ENCODE measurements around the gene MFF. TPM values are rescaled to one million over a fixed set of nuclear protein-coding genes. Genes with fewer than 3 reads are reported as not detected.

The MFF gene
- total and polyA plus RNA-seq, 2 donors (not counting 3 experiments of a cell fraction or from before 2014, with no cell fraction given): 36.3 to 65.1 TPM

DNA sequence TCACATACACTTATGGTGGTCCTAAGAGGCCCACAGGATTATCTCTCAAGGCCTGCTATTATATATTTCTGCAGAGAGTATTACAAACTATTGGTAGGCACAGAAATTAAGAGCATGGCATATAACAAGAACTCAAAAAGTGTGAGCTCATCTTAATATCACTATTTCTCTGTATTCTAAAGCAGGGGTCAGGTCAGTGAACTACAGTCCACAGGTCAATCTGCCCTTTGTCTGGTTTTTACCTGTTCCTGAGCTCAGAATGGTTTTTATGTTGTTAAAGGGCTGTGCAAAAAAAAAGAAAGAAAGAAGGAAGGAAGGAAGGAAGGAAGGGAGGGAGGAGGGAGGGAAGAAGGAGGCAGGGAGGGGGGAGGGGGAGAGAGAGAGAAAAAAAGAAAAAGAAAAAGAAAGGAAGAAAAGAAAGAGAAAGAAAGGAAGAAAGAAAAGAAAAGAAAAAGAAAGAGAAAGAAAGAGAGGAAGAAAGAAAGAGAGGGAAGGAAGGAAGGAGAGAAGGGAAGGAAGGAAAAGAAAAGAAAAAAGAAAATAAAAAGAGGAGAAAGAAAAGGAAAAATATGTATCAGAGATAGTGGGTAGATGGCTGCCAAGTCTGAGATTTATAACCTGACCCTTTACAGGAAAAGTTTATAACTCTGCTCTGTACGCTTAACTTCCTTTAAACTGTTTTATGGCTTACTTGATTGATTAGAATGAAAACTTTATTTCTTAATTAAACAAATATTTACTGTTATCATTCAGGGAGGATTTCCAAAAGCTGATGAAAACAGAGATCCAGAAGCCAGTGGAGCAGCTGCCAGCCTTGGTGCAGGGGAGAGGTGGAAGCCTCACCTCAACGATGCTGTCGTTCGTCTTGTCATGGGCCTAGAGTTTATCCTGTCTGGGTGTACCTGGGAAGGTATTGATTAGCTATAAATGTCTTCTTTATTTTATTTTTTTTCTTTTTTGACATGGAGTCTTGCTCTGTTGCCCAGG, 73.9 kb downstream of the MFF start:
- H3K27ac ChIP-seq (ENCODE audit: insufficient read depth, low read depth, low read length): no peak overlapping the region
- no peaks in the 10 kb centered on the region for H3K9me1 ChIP-seq (replicated peaks; ENCODE audit: control insufficient read depth, extremely low read depth, insufficient read depth, low read length)
- no peaks in the 10 kb centered on the region for H3K4me1 ChIP-seq (ENCODE audit: control insufficient read depth, extremely low read depth, insufficient read depth, low read length)
- H2AFZ ChIP-seq (ENCODE audit: low read depth, low read length): no peak overlapping the region
- POLR2A ChIA-PET: no interaction called here
- CTCF ChIA-PET: interaction anchor here (0.6 to 1.5 kb wide), 2 partner anchors 10 to 106 kb away, joined by 4 read pairs; no protein-coding TSS in a partner anchor
- H3K27me3 ChIP-seq (ENCODE audit: control insufficient read depth in 2 of 2, insufficient read depth in 2 of 2, low read length in 2 of 2): no peaks in the 10 kb centered on the region
- DNase-seq (ENCODE audit: low read depth, low spot score) (no peak), FAIRE-seq (no peak)
- no peak overlapping the region for H3K9ac ChIP-seq (replicated peaks; ENCODE audit: extremely low read depth, insufficient read depth, low read length)
- no peak overlapping the region for H3K4me3 ChIP-seq (replicated peaks in 1 of 3; ENCODE audit: insufficient read depth in 1 of 3, low read depth in 1 of 3, low read length in 3 of 3)
- H3K9me3 ChIP-seq (replicated peaks; ENCODE audit: control insufficient read depth, insufficient read depth, low read length): no peaks in the 10 kb centered on the region
- H3K79me2 ChIP-seq (ENCODE audit: control insufficient read depth, insufficient read depth, low read length): no peaks in the 10 kb centered on the region
- no TSS peak for BruUV-seq (replicated peaks)
- no peaks in the 10 kb centered on the region for H3K36me3 ChIP-seq (ENCODE audit: control insufficient read depth in 2 of 2, extremely low read depth in 1 of 2, insufficient read depth in 2 of 2, low read length in 2 of 2)
- no peaks in the 10 kb centered on the region for H4K20me1 ChIP-seq (replicated peaks; ENCODE audit: control insufficient read depth, extremely low read depth, insufficient read depth, low read length)
- dilution Hi-C loops (cut with MboI; ENCODE audit: extremely low pct_ligation_motif_present, low sequenced_read_pairs): no loop called here
- TF ChIP-seq, protein P1, sequence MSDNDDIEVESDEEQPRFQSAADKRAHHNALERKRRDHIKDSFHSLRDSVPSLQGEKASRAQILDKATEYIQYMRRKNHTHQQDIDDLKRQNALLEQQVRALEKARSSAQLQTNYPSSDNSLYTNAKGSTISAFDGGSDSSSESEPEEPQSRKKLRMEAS (IDR thresholded peaks at IDR 0.05; ENCODE audit: insufficient read depth, insufficient read length): no peak
- TF ChIP-seq GATA2 (IDR thresholded peaks at IDR 0.05; ENCODE audit: insufficient read depth, insufficient read length, low read depth, low read length): no peak
- no peak overlapping the region for H3K4me2 ChIP-seq (ENCODE audit: insufficient read depth, low read length)
- intact Hi-C loops (cut with micrococcal nuclease): no loop called here

DNA sequence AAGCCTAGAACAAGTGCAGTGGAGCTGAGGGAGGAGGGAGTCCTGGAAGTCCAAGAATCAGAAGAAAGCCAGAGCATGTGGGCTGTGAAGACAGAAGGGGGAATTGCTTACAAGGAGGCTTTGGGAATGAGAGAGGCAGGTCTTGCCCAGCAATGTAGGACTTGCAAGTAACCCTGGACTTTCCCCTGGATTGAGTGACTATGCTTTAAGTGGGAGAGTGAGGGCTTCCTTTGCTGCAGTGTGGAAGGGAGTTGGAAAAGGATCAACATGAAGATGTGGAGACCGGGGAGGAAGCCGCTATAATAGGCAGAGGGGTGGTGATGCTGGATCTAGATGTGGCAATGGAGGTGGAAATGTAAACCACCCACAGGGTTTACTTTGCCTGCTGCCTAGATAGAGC, 76.5 kb downstream of the MFF start:
- H3K9me3 ChIP-seq (replicated peaks; ENCODE audit: control insufficient read depth, insufficient read depth, low read length): no peaks in the 10 kb centered on the region
- intact Hi-C loops (cut with micrococcal nuclease): no loop called here

More for the DNA sequence above, 76.5 kb downstream of the MFF start:
- Histone ChIP-seq H4K20me1 (replicated peaks; ENCODE audit: control insufficient read depth, extremely low read depth, insufficient read depth, low read length) (no peaks in the 10 kb centered on the region), H3K9me1 (replicated peaks; ENCODE audit: control insufficient read depth, extremely low read depth, insufficient read depth, low read length) (no peaks in the 10 kb centered on the region), H3K4me3 (replicated peaks in 1 of 3; ENCODE audit: insufficient read depth in 1 of 3, low read depth in 1 of 3, low read length in 3 of 3) (no peak overlapping the region), H3K27ac (ENCODE audit: insufficient read depth, low read depth, low read length) (no peak overlapping the region), H2AFZ (ENCODE audit: low read depth, low read length) (no peak overlapping the region), H3K36me3 (ENCODE audit: control insufficient read depth in 2 of 2, extremely low read depth in 1 of 2, insufficient read depth in 2 of 2, low read length in 2 of 2) (no peaks in the 10 kb centered on the region), H3K27me3 (ENCODE audit: control insufficient read depth in 2 of 2, insufficient read depth in 2 of 2, low read length in 2 of 2) (no peaks in the 10 kb centered on the region), H3K4me1 (ENCODE audit: control insufficient read depth, extremely low read depth, insufficient read depth, low read length) (peaks cover 3% of the 10 kb centered on the region), H3K9ac (replicated peaks; ENCODE audit: extremely low read depth, insufficient read depth, low read length) (no peak overlapping the region), H3K4me2 (ENCODE audit: insufficient read depth, low read length) (no peak overlapping the region), H3K79me2 (ENCODE audit: control insufficient read depth, insufficient read depth, low read length) (no peaks in the 10 kb centered on the region)
- no TSS peak for BruUV-seq (replicated peaks)
- TF ChIP-seq, protein P2, sequence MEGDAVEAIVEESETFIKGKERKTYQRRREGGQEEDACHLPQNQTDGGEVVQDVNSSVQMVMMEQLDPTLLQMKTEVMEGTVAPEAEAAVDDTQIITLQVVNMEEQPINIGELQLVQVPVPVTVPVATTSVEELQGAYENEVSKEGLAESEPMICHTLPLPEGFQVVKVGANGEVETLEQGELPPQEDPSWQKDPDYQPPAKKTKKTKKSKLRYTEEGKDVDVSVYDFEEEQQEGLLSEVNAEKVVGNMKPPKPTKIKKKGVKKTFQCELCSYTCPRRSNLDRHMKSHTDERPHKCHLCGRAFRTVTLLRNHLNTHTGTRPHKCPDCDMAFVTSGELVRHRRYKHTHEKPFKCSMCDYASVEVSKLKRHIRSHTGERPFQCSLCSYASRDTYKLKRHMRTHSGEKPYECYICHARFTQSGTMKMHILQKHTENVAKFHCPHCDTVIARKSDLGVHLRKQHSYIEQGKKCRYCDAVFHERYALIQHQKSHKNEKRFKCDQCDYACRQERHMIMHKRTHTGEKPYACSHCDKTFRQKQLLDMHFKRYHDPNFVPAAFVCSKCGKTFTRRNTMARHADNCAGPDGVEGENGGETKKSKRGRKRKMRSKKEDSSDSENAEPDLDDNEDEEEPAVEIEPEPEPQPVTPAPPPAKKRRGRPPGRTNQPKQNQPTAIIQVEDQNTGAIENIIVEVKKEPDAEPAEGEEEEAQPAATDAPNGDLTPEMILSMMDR (IDR thresholded peaks at IDR 0.05; ENCODE audit: extremely low read depth in 1 of 2, insufficient read depth in 1 of 2, low read depth in 1 of 2, low read length in 2 of 2): no peak
- TF ChIP-seq, protein P1 (IDR thresholded peaks at IDR 0.05; ENCODE audit: insufficient read depth, insufficient read length): no peak
- no peak for TF ChIP-seq EZH2 (IDR thresholded peaks at IDR 0.05; ENCODE audit: borderline replicate concordance, low read depth, low read length, severe bottlenecking)
- FAIRE-seq (no peak), DNase-seq (ENCODE audit: low read depth, low spot score) (no peak)
- POLR2A ChIA-PET: no interaction called here
- CTCF ChIA-PET: interaction anchor here (0.9 to 1.4 kb wide), 4 partner anchors 358 to 489 kb away, joined by 3 to 5 read pairs (median 3); no protein-coding TSS in a partner anchor
- dilution Hi-C loops (cut with MboI; ENCODE audit: extremely low pct_ligation_motif_present, low sequenced_read_pairs): no loop called here

Measured in endothelial cell of umbilical vein (primary cell).